CD4-positive, alpha-beta T cell (primary cell): ENCODE data around the gene ADCY5. TPM values are rescaled to one million over a fixed set of nuclear protein-coding genes. Genes with fewer than 3 reads are reported as not detected.

Source experiments
- ATAC-seq: fragments of 200-7000 bp; cut with Tn5 transposase; one replicate; pipeline ENCODE4 v1.10.0; 2022; ENCODE audit warnings: mild to moderate bottlenecking; ENCODE audit not compliant: poor library complexity
- CTCF ChIA-PET: fragments of 350-600 bp; sonication (Branson Sonifier 250); formaldehyde crosslinking; loops from one replicate; lab custom pipeline; 2021; ENCODE audit warnings: antibody characterized with exemption, inconsistent platforms; lab: Charles Lee
- POLR2A ChIA-PET: fragments of 350-600 bp; sonication (Branson Sonifier 250); formaldehyde crosslinking; loops from one replicate; lab custom pipeline; 2021; ENCODE audit warnings: antibody characterized with exemption, inconsistent platforms; lab: Charles Lee
- DNase-seq, 14 experiments: peaks; one replicate each; pipeline ENCODE4 v3.0.0-alpha.2; 2013 to 2020; ENCODE audit warnings: mixed read lengths in 2 of 14
- H3K27ac ChIP-seq, 2 donors: one replicate each; pipeline versions ENCODE4 v1.5.1 to v1.7.0; 2013; ENCODE audit warnings: low read length in 2 of 2, low read depth in 1 of 2, mild to moderate bottlenecking in 1 of 2
- H3K27me3 ChIP-seq, 2 experiments: 1 replicate in 1 of 2; 2 replicates in 1 of 2; pipeline versions ENCODE4 v1.6.1 to v1.7.0; 2013; ENCODE audit warnings: low read length in 2 of 2, control low read depth in 1 of 2, mild to moderate bottlenecking in 1 of 2, moderate library complexity in 1 of 2; ENCODE audit not compliant: insufficient read depth in 2 of 2, control insufficient read depth in 1 of 2
- H3K36me3 ChIP-seq: one replicate; pipeline ENCODE4 v1.6.1; 2013; ENCODE audit warnings: low read length, control low read depth; ENCODE audit not compliant: insufficient read depth
- H3K4me1 ChIP-seq: one replicate; pipeline ENCODE4 v1.6.1; 2013; ENCODE audit warnings: low read length, control low read depth; ENCODE audit not compliant: insufficient read depth
- H3K4me3 ChIP-seq: one replicate; pipeline ENCODE4 v1.5.1; 2013; ENCODE audit warnings: mild to moderate bottlenecking, low read length, moderate library complexity
- H3K9me3 ChIP-seq, 2 experiments: 1 replicate in 1 of 2; 2 replicates in 1 of 2; pipeline versions ENCODE4 v1.6.1 to v1.7.0; 2013; ENCODE audit warnings: low read length in 2 of 2, mild to moderate bottlenecking in 2 of 2, control low read depth in 1 of 2, moderate library complexity in 1 of 2; ENCODE audit not compliant: control insufficient read depth in 1 of 2, insufficient read depth in 1 of 2
- H3K27ac Mint-ChIP-seq: one replicate; pipeline ENCODE4 v1.8.0; 2020; ENCODE audit warnings: mixed read lengths
- H3K27me3 Mint-ChIP-seq: one replicate; pipeline ENCODE4 v1.8.0; 2021; ENCODE audit warnings: mixed read lengths
- H3K36me3 Mint-ChIP-seq: one replicate; pipeline ENCODE4 v1.8.0; 2021; ENCODE audit warnings: low read depth, mixed read lengths
- H3K4me1 Mint-ChIP-seq: one replicate; pipeline ENCODE4 v1.8.0; 2021; ENCODE audit warnings: low read depth, mixed read lengths
- H3K4me3 Mint-ChIP-seq: one replicate; pipeline ENCODE4 v1.8.0; 2020; ENCODE audit warnings: mild to moderate bottlenecking, mixed read lengths
- H3K9me3 Mint-ChIP-seq: one replicate; pipeline ENCODE4 v1.8.0; 2020; ENCODE audit warnings: mixed read lengths
- CTCF ChIP-seq: fragments of 200-600 bp; IDR thresholded peaks from one replicate; pipeline ENCODE4 v1.8.0; 2022; ENCODE audit warnings: antibody characterized with exemption, mild to moderate bottlenecking
- intact Hi-C, 2 experiments: fragments of 100-400 bp; cut with DNase I in 1 of 2; cut with micrococcal nuclease in 1 of 2; formaldehyde crosslinking; loops; one replicate each; pipeline versions ENCODE4 v1.15.1 to v1.9.0; 2023 to 2025; cut with DNase I, micrococcal nuclease
- total RNA-seq, 174 experiments: library from RNA in 2 of 174; stranded (reverse) in 2 of 174; gene quantifications; one replicate each; pipeline ENCODE4 v1.2.3 and lab custom pipeline; 2021 to 2026

ADCY5 gene
- total RNA-seq, 2 experiments from 2014 or later, result not detected

DNA sequence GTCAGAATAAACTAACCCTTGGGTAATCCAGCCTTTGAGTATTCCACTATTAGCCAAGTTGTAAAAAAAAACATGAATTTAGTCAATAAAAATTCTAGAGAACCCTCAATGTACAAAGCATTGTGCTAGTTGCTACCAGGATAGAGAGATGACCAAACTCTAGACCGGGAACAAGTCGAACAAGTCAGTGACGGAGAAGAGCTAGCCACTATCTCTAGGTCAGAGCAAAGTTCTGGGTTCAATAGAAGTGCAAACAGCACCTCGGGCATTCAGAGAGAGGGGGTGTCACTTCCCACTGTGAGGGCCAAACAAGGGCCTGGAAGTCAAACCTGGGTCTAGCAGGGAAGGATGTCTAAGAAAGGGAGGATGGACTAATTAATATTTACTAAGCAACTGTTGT, 2.3 kb upstream of the ADCY5 start:
- ATAC-seq, result no peak
- peaks cover 0 to 9% of the 10 kb centered on the region in 2 experiments for H3K9me3 ChIP-seq
- peaks cover 56% of the 10 kb centered on the region for H3K27me3 Mint-ChIP-seq
- intact Hi-C loops, result no loop called here
- no peak overlapping the region for H3K27ac Mint-ChIP-seq
- POLR2A ChIA-PET, result no interaction called here
- peaks cover 9% of the 10 kb centered on the region for H3K4me1 Mint-ChIP-seq
- H3K36me3 ChIP-seq, result no peaks in the 10 kb centered on the region
- H3K27me3 ChIP-seq, result peaks cover 23 to 55% of the 10 kb centered on the region in 2 experiments
- H3K4me1 ChIP-seq, result peaks cover 12% of the 10 kb centered on the region
- DNase-seq, result no peak
- no peaks in the 10 kb centered on the region for H3K9me3 Mint-ChIP-seq
- CTCF ChIA-PET, result no interaction called here
- H3K36me3 Mint-ChIP-seq, result no peaks in the 10 kb centered on the region
- no peak overlapping the region for H3K4me3 ChIP-seq
- H3K27ac ChIP-seq, result no peak overlapping the region
- TF ChIP-seq CTCF, result no peak
- H3K4me3 Mint-ChIP-seq, result no peak overlapping the region

- no peak for TF ChIP-seq CTCF
- Histone ChIP-seq H3K36me3 (no peaks in the 10 kb centered on the region), H3K27ac (no peak overlapping the region), H3K4me1 (peaks cover 12% of the 10 kb centered on the region), H3K4me3 (peak overlapping the region; percentile 16), H3K9me3 (peaks cover 0 to 9% of the 10 kb centered on the region in 2 experiments), H3K27me3 (peaks cover 27 to 56% of the 10 kb centered on the region in 2 experiments)
- ChIA-PET CTCF (no interaction called here), POLR2A (no interaction called here)
- no peak for ATAC-seq
- intact Hi-C loops, result loop anchor here in 1 of 2 experiments (2.0 kb wide), 1 partner anchor 109 kb away; no protein-coding TSS in a partner anchor
- no peak for DNase-seq
- H3K9me3 Mint-ChIP-seq, result no peaks in the 10 kb centered on the region
- peaks cover 9% of the 10 kb centered on the region for H3K4me1 Mint-ChIP-seq
- no peaks in the 10 kb centered on the region for H3K36me3 Mint-ChIP-seq
- H3K4me3 Mint-ChIP-seq, result peak overlapping the region; percentile 64
- H3K27me3 Mint-ChIP-seq, result peaks cover 59% of the 10 kb centered on the region
- H3K27ac Mint-ChIP-seq, result no peak overlapping the region
Observed at GRCh38 chr3:123449997-123450604, 1.2 kb upstream of the ADCY5 start.

DNA sequence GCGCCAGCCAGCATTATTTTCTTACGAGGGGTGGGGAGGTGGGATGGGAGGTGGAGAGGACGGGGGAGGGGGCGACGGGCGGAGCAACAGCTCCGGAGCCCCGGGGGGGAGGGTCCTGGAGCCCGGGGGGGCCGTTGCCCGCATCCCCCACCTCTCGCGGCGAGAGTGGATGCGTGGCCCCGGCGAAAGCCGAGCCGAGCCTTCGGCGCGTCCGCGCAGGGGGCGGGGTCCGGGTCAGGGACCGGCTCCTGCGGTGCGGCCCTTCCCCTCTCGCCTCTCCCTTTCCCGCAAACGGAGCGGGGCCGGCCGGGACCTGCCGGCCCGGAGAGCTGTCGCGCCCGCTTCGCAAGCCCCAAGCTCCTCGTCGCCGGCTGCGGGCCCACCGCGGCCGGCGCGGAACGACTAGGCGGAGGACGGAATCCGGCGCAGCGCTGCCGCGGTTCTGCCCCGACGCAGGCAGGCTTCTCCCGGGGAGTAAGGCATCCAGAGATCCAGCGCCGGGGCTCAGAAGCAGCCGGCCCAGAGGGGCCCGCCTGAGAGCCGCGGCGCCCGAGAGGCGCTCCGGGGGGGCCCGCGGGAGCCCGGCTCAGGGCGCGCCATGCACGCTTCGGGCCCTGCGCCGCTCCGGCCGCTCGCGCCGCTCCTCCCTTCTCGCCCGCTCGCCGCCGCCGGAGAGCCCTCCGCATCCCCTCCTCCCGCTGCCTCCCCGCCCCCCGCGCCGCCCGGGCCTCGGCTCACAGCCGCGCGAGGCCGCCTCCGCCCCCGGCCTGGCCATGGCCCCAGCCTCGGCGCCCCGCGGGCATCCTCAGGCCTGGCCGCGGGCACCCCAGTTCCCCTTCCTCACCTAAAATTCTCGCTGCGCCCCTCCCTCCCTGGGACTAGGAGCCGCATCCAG, 459 bp upstream of the ADCY5 start:
- intact Hi-C loops, result loop anchor here in 1 of 2 experiments (2.0 kb wide), 1 partner anchor 109 kb away; no protein-coding TSS in a partner anchor
- H3K4me3 Mint-ChIP-seq, result no peak overlapping the region
- Histone ChIP-seq H3K27me3 (peaks cover 32 to 54% of the 10 kb centered on the region in 2 experiments), H3K4me3 (peak overlapping the region; percentile 16), H3K4me1 (peaks cover 12% of the 10 kb centered on the region), H3K9me3 (peaks cover 0 to 9% of the 10 kb centered on the region in 2 experiments), H3K36me3 (no peaks in the 10 kb centered on the region), H3K27ac (no peak overlapping the region)
- peaks cover 9% of the 10 kb centered on the region for H3K4me1 Mint-ChIP-seq
- ATAC-seq, result no peak
- DNase-seq, result peak in 1 of 14 experiments; percentile 10
- ChIA-PET CTCF (no interaction called here), POLR2A (no interaction called here)
- H3K9me3 Mint-ChIP-seq, result no peaks in the 10 kb centered on the region
- TF ChIP-seq CTCF, result no peak
- H3K36me3 Mint-ChIP-seq, result no peaks in the 10 kb centered on the region
- H3K27me3 Mint-ChIP-seq, result peaks cover 62% of the 10 kb centered on the region
- H3K27ac Mint-ChIP-seq, result no peak overlapping the region
